ENCODE measurements around the gene PMVK. TPM values are rescaled to one million over a fixed set of nuclear protein-coding genes. Genes with fewer than 3 reads are reported as not detected.

PMVK gene
- total RNA-seq, 1 experiment from 2014 or later: 42.2 TPM

- ATAC-seq (no peak), DNase-seq (ENCODE audit: low read depth, low spot score) (no peak)
- no peak for TF ChIP-seq POLR2AphosphoS5 (IDR thresholded peaks at IDR 0.05; ENCODE audit: low read depth, low read length)
- no peak for TF ChIP-seq TCF7L2 (IDR thresholded peaks at IDR 0.05; ENCODE audit: low read depth, low read length)
- no peak for TF ChIP-seq CTCF (IDR thresholded peaks at IDR 0.05)
- TF ChIP-seq REST (IDR thresholded peaks at IDR 0.05; ENCODE audit: insufficient read depth in 1 of 2, low read depth in 2 of 2, low read length in 1 of 2): no peak
- no peak for TF ChIP-seq SIN3A (IDR thresholded peaks at IDR 0.05; ENCODE audit: borderline replicate concordance, insufficient read depth, low read depth, low read length)
- in situ Hi-C loops (cut with HindIII; ENCODE audit: low pct_unique_long_range_greater_than_20kb, low sequenced_read_pairs) (no loop called here), intact Hi-C loops (cut with micrococcal nuclease; ENCODE audit: unreplicated experiment) (no loop called here)
- Histone ChIP-seq H3K9me3 (ENCODE audit: control insufficient read depth, insufficient read depth, low read depth, low read length) (no peaks in the 10 kb centered on the region), H3K4me3 (ENCODE audit: low read depth in 2 of 2, low read length in 2 of 2) (no peak overlapping the region), H3K4me1 (ENCODE audit: control insufficient read depth, insufficient read depth, low read length) (peaks cover 13% of the 10 kb centered on the region), H3K27me3 (ENCODE audit: control insufficient read depth, insufficient read depth, low read length) (no peaks in the 10 kb centered on the region), H3K36me3 (ENCODE audit: control insufficient read depth, insufficient read depth, low read length) (no peaks in the 10 kb centered on the region), H3K27ac (ENCODE audit: low read length) (no peak overlapping the region)
- BruUV-seq (replicated peaks): no TSS peak
- ChIA-PET CTCF (no interaction called here), POLR2A (no interaction called here)
Measured at GRCh38 chr1:154940651-154941194, 4.2 kb upstream of the PMVK start.

GRCh38 chr1:154940213-154940560 is 3.7 kb upstream of the PMVK start:
- no peaks in the 10 kb centered on the region for H3K9me3 ChIP-seq (ENCODE audit: control insufficient read depth, insufficient read depth, low read depth, low read length)
- no peak overlapping the region for H3K27ac ChIP-seq (ENCODE audit: low read length)
- no peaks in the 10 kb centered on the region for H3K27me3 ChIP-seq (ENCODE audit: control insufficient read depth, insufficient read depth, low read length)
- ATAC-seq (no peak), DNase-seq (ENCODE audit: low read depth, low spot score) (no peak)
- peaks cover 17% of the 10 kb centered on the region for H3K4me1 ChIP-seq (ENCODE audit: control insufficient read depth, insufficient read depth, low read length)
- no TSS peak for BruUV-seq (replicated peaks)
- no peaks in the 10 kb centered on the region for H3K36me3 ChIP-seq (ENCODE audit: control insufficient read depth, insufficient read depth, low read length)
- intact Hi-C loops (cut with micrococcal nuclease; ENCODE audit: unreplicated experiment) (no loop called here), in situ Hi-C loops (cut with HindIII; ENCODE audit: low pct_unique_long_range_greater_than_20kb, low sequenced_read_pairs) (no loop called here)
- ChIA-PET CTCF (interaction anchor here (0.7 kb wide), 1 partner anchor 31 kb away, joined by 12 read pairs; no protein-coding TSS in a partner anchor), POLR2A (interaction anchor here (0.6 kb wide), 1 partner anchor 95 kb away, joined by 5 read pairs; no protein-coding TSS in a partner anchor)
- no peak overlapping the region for H3K4me3 ChIP-seq (ENCODE audit: low read depth in 2 of 2, low read length in 2 of 2)
- no peak for TF ChIP-seq REST (IDR thresholded peaks at IDR 0.05; ENCODE audit: insufficient read depth in 1 of 2, low read depth in 2 of 2, low read length in 1 of 2)
- TF ChIP-seq POLR2AphosphoS5 (IDR thresholded peaks at IDR 0.05; ENCODE audit: low read depth, low read length): no peak
- no peak for TF ChIP-seq TCF7L2 (IDR thresholded peaks at IDR 0.05; ENCODE audit: low read depth, low read length)
- TF ChIP-seq CTCF (IDR thresholded peaks at IDR 0.05): no peak
- TF ChIP-seq SIN3A (IDR thresholded peaks at IDR 0.05; ENCODE audit: borderline replicate concordance, insufficient read depth, low read depth, low read length): no peak
